GM18909 (cell line): ENCODE measurements around the gene FNDC3B.

Experiments used
- ATAC-seq: cut with Tn5 transposase; IDR thresholded peaks from one replicate; pipeline ENCODE4 v1.9.1; 2021; ENCODE audit warnings: mild to moderate bottlenecking; ENCODE audit not compliant: unreplicated experiment, poor library complexity

The FNDC3B gene

GRCh38 chr3:172111163-172111562 lies 71.8 kb downstream of the FNDC3B start:
- no peak for ATAC-seq

- no peak for ATAC-seq
These were observed 72.8 kb downstream of the FNDC3B start for GRCh38 chr3:172112078-172112733.

GRCh38 chr3:172112734-172113120 lies 73.3 kb downstream of the FNDC3B start:
- no peak for ATAC-seq

- no peak for ATAC-seq
These were observed 74.3 kb downstream of the FNDC3B start for GRCh38 chr3:172113710-172114109.

- no peak for ATAC-seq
These were observed 75.7 kb downstream of the FNDC3B start for GRCh38 chr3:172115059-172115458.

- ATAC-seq, result no peak
These were observed 76.4 kb downstream of the FNDC3B start for GRCh38 chr3:172115787-172116186.

- no peak for ATAC-seq
These were observed 78.6 kb downstream of the FNDC3B start for GRCh38 chr3:172118019-172118418.

- ATAC-seq, result no peak
These were observed 80.0 kb downstream of the FNDC3B start for GRCh38 chr3:172119266-172119969.

- ATAC-seq, result no peak
These were observed 81.5 kb downstream of the FNDC3B start for GRCh38 chr3:172120912-172121311.

GRCh38 chr3:172121981-172122380 lies 82.6 kb downstream of the FNDC3B start:
- ATAC-seq, result no peak

- no peak for ATAC-seq
These were observed 84.9 kb downstream of the FNDC3B start for GRCh38 chr3:172124271-172124670.

GRCh38 chr3:172125053-172125452 lies 85.7 kb downstream of the FNDC3B start:
- no peak for ATAC-seq

- no peak for ATAC-seq
These were observed 86.6 kb downstream of the FNDC3B start for GRCh38 chr3:172125963-172126457.

GRCh38 chr3:172126741-172127140 lies 87.4 kb downstream of the FNDC3B start:
- no peak for ATAC-seq

GRCh38 chr3:172127141-172127540 lies 87.8 kb downstream of the FNDC3B start:
- ATAC-seq, result no peak

- ATAC-seq, result no peak
These were observed 88.7 kb downstream of the FNDC3B start for GRCh38 chr3:172127929-172128580.

GRCh38 chr3:172128858-172129257 lies 89.5 kb downstream of the FNDC3B start:
- no peak for ATAC-seq

- no peak for ATAC-seq
These were observed 90.1 kb downstream of the FNDC3B start for GRCh38 chr3:172129498-172129849.

GRCh38 chr3:172129850-172130716 lies 90.7 kb downstream of the FNDC3B start:
- no peak for ATAC-seq

- ATAC-seq, result no peak
These were observed 91.3 kb downstream of the FNDC3B start for GRCh38 chr3:172130717-172131050.

- no peak for ATAC-seq
These were observed 92.4 kb downstream of the FNDC3B start for GRCh38 chr3:172131746-172132145.
